KMS-11 (cell line): ENCODE measurements around the gene SLC35F3.

Source experiments
- H2AFZ ChIP-seq: fragments of 200-600 bp; sonication (generic); 2 replicates; pipeline ENCODE4 v1.6.1; 2016; ENCODE audit warnings: antibody characterized with exemption, mixed run types, low read depth
- H3K27ac ChIP-seq: fragments of 200-600 bp; sonication (generic); 2 replicates; pipeline ENCODE4 v1.6.1; 2016; ENCODE audit warnings: mild to moderate bottlenecking, mixed run types
- H3K27me3 ChIP-seq: fragments of 200-600 bp; sonication (generic); 2 replicates; pipeline ENCODE4 v1.6.1; 2017; ENCODE audit warnings: mild to moderate bottlenecking, low read depth, mixed run types, moderate library complexity; ENCODE audit not compliant: insufficient read depth
- H3K36me3 ChIP-seq: fragments of 200-600 bp; sonication (generic); 2 replicates; pipeline ENCODE4 v1.6.1; 2017; ENCODE audit warnings: mild to moderate bottlenecking, mixed run types; ENCODE audit not compliant: insufficient read depth
- H3K4me1 ChIP-seq: fragments of 200-600 bp; sonication (generic); 2 replicates; pipeline ENCODE4 v1.6.1; 2016; ENCODE audit warnings: mild to moderate bottlenecking, low read depth, mixed run types; ENCODE audit not compliant: poor library complexity, severe bottlenecking
- H3K4me2 ChIP-seq: fragments of 200-600 bp; sonication (generic); 2 replicates; pipeline ENCODE4 v1.7.0; 2016; ENCODE audit warnings: mild to moderate bottlenecking, mixed run types
- H3K4me3 ChIP-seq: fragments of 200-600 bp; sonication (generic); IDR thresholded peaks from 2 replicates; pipeline ENCODE4 v1.6.1; 2017; ENCODE audit warnings: low read depth, low read length, mixed read lengths; ENCODE audit not compliant: insufficient read depth
- H3K79me2 ChIP-seq: fragments of 200-600 bp; sonication (generic); 2 replicates; pipeline ENCODE4 v1.6.1; 2016; ENCODE audit warnings: low read depth, mixed run types; ENCODE audit not compliant: insufficient read depth
- H3K9ac ChIP-seq: fragments of 200-600 bp; sonication (generic); 2 replicates; pipeline ENCODE4 v1.6.1; 2016; ENCODE audit warnings: mild to moderate bottlenecking, mixed run types
- H4K20me1 ChIP-seq: fragments of 200-600 bp; sonication (generic); 2 replicates; pipeline ENCODE4 v1.6.1; 2016; ENCODE audit warnings: mild to moderate bottlenecking, mixed run types; ENCODE audit not compliant: insufficient read depth
- TF ChIP-seq, protein P1 (sequence below): fragments of 200-600 bp; sonication (generic); conservative IDR thresholded peaks from 2 replicates; pipeline ENCODE4 v1.6.1; 2017; ENCODE audit warnings: low read depth, mild to moderate bottlenecking, antibody characterized with exemption, low read length, moderate library complexity, mixed read lengths

Gene SLC35F3

DNA sequence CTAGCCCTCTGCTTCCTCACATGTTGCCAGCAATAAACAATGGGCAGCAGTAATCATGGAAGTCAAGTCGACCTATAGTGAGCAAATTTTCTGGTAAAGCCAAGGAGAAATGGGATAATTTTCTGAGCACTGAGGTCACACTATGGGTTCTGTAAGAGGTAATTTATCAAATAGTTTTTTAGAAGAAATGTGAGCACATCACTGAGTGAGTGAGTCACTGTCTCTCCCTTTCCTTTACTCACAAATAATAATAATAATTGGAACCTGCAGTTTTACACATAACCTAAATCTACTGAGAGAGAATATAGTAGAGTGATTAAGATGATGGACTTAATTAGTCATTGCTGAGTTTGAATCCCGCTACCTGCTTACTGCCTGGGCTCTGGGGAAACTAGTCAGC lies 23.6 kb downstream of the SLC35F3 start:
- Histone ChIP-seq H3K9ac (no peak overlapping the region), H3K4me1 (no peaks in the 10 kb centered on the region), H3K36me3 (no peaks in the 10 kb centered on the region), H4K20me1 (no peaks in the 10 kb centered on the region), H3K27ac (no peak overlapping the region), H2AFZ (no peak overlapping the region), H3K4me2 (no peak overlapping the region), H3K27me3 (no peaks in the 10 kb centered on the region), H3K79me2 (no peaks in the 10 kb centered on the region), H3K4me3 (no peak overlapping the region)
- TF ChIP-seq, protein P1, sequence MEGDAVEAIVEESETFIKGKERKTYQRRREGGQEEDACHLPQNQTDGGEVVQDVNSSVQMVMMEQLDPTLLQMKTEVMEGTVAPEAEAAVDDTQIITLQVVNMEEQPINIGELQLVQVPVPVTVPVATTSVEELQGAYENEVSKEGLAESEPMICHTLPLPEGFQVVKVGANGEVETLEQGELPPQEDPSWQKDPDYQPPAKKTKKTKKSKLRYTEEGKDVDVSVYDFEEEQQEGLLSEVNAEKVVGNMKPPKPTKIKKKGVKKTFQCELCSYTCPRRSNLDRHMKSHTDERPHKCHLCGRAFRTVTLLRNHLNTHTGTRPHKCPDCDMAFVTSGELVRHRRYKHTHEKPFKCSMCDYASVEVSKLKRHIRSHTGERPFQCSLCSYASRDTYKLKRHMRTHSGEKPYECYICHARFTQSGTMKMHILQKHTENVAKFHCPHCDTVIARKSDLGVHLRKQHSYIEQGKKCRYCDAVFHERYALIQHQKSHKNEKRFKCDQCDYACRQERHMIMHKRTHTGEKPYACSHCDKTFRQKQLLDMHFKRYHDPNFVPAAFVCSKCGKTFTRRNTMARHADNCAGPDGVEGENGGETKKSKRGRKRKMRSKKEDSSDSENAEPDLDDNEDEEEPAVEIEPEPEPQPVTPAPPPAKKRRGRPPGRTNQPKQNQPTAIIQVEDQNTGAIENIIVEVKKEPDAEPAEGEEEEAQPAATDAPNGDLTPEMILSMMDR, result no peak

DNA sequence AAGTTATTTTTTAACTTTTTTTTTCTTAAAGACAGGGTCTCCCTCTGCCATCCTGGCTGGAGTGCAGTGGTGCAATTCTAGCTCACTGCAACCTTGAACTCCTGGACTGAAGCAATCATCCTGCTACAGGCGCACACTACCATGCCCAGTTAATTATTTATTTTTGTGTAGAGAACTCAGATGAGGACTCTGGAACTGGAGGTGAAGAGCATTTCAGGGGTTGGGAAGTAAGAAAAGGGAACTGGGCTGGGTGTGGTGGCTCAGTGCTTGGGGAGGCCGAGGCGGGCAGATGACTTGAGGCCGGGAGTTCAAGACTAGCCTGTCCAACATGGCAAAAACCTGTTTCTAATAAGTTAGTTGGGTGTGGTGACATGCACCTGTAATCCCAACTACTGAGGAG lies 28.9 kb downstream of the SLC35F3 start:
- Histone ChIP-seq H3K27me3 (no peaks in the 10 kb centered on the region), H3K4me2 (no peak overlapping the region), H3K36me3 (no peaks in the 10 kb centered on the region), H3K27ac (no peak overlapping the region), H3K4me3 (no peak overlapping the region), H3K4me1 (no peaks in the 10 kb centered on the region), H3K9ac (no peak overlapping the region), H3K79me2 (no peaks in the 10 kb centered on the region), H4K20me1 (no peaks in the 10 kb centered on the region), H2AFZ (no peak overlapping the region)
- TF ChIP-seq, protein P1, result no peak

DNA sequence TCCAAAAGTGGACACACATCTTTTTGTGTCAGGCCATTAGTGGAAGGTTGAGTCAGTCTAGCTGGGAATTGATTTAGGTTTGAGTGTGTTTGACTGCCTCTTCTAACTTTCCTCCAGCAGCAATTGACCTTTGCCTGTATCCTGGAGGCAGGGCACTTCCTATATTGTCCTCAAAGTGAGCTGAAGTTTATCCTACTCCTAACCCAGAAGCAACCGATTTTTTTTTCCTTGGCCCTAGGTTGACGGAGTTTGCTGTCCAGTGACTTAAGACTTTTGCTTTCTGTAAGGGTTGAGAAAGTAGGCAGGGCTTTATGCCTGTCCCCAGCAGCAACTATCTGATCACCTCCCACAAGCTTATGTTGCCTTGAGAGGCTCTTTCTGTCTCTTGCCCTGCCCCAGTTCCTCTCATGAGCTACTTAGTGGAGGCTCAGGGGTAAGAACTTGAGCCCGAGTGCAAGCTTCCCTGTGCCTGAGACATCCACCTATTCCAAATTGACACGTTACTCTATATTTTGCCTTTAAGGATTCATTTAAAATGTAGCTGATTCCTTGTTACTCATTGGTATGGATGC lies 30.9 kb downstream of the SLC35F3 start:
- Histone ChIP-seq H2AFZ (no peak overlapping the region), H3K79me2 (no peaks in the 10 kb centered on the region), H4K20me1 (no peaks in the 10 kb centered on the region), H3K4me2 (no peak overlapping the region), H3K27ac (no peak overlapping the region), H3K36me3 (no peaks in the 10 kb centered on the region), H3K4me3 (no peak overlapping the region), H3K9ac (no peak overlapping the region), H3K4me1 (no peaks in the 10 kb centered on the region), H3K27me3 (no peaks in the 10 kb centered on the region)
- TF ChIP-seq, protein P1, result no peak

DNA sequence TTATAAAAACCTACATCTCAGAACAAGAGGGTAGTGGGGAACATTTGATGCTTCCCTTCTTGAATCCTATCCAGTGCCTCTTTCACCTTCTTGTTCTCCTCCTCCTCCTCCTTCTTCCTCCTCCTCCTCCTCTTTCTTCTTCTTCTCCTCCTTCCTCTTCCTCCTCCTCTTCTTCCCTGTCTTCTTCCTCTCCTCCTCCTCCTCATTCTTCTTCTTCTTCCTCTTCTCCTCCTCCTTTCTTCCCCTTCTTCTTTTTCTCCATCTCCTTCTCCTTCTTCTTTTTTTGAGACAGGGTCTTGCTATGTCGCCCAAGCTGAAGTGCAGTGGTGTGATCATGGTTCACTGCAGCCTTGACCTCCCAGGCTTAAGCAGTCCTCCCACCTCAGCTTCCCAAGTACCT lies 31.9 kb downstream of the SLC35F3 start:
- Histone ChIP-seq H3K4me1 (no peaks in the 10 kb centered on the region), H3K36me3 (no peaks in the 10 kb centered on the region), H3K79me2 (no peaks in the 10 kb centered on the region), H3K27me3 (no peaks in the 10 kb centered on the region), H2AFZ (no peak overlapping the region), H4K20me1 (no peaks in the 10 kb centered on the region), H3K9ac (no peak overlapping the region), H3K27ac (no peak overlapping the region), H3K4me3 (no peak overlapping the region), H3K4me2 (no peak overlapping the region)
- TF ChIP-seq, protein P1, result no peak

DNA sequence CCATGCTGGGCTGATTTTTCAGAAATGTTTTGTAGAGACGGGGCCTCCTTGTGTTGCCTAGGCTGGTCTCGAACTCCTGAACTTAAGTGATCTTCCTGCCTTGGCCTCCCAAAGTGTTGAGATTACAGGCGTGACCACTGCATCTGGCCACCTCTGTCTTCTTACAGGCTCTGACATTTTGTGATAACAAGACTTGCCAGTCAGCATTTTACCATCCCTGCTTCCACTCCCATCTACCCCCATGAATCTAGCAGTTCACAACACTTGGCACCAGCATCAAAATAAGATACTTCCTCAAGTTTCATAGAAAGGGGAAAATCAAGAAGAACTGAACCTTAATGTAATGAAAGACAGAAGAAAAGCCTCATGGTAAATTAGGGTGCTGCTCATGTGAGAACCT lies 32.4 kb downstream of the SLC35F3 start:
- Histone ChIP-seq H3K27me3 (no peaks in the 10 kb centered on the region), H3K27ac (no peak overlapping the region), H3K36me3 (no peaks in the 10 kb centered on the region), H3K4me2 (no peak overlapping the region), H2AFZ (no peak overlapping the region), H4K20me1 (no peaks in the 10 kb centered on the region), H3K79me2 (no peaks in the 10 kb centered on the region), H3K4me3 (no peak overlapping the region), H3K4me1 (no peaks in the 10 kb centered on the region), H3K9ac (no peak overlapping the region)
- TF ChIP-seq, protein P1, result no peak
